ENCODE data around the gene SLC51A. TPM values are rescaled to one million over a fixed set of nuclear protein-coding genes. Genes with fewer than 3 reads are reported as not detected.
"Not testable (repeated sequence)": the region's sequence is repeated elsewhere in the genome, so short reads cannot be mapped to it uniquely, and the experiment has no call there.

The SLC51A gene
- total RNA-seq, 1 experiment from 2014 or later: not detected

GRCh38 chr3:196238612-196239560 lies 22.6 kb downstream of the SLC51A start:
- DNase-seq (ENCODE audit: low read depth): no peak

- no peak for DNase-seq (ENCODE audit: low read depth)
Measured at GRCh38 chr3:196240424-196240823, 24.1 kb downstream of the SLC51A start.

- no peak for DNase-seq (ENCODE audit: low read depth)
Measured at GRCh38 chr3:196241704-196242103, 25.4 kb downstream of the SLC51A start.

- DNase-seq (ENCODE audit: low read depth): not testable (repeated sequence)
Measured at GRCh38 chr3:196244166-196244565, 27.8 kb downstream of the SLC51A start.

- DNase-seq (ENCODE audit: low read depth): peak; percentile 93
Measured at GRCh38 chr3:196246612-196247308, 30.4 kb downstream of the SLC51A start.

- DNase-seq (ENCODE audit: low read depth): no peak
Measured at GRCh38 chr3:196251918-196252317, 35.6 kb downstream of the SLC51A start.

GRCh38 chr3:196254376-196255283 lies 38.3 kb downstream of the SLC51A start:
- DNase-seq (ENCODE audit: low read depth): no peak

- no peak for DNase-seq (ENCODE audit: low read depth)
Measured at GRCh38 chr3:196255776-196256175, 39.4 kb downstream of the SLC51A start.

GRCh38 chr3:196260784-196261183 lies 44.5 kb downstream of the SLC51A start:
- DNase-seq (ENCODE audit: low read depth): no peak

- DNase-seq (ENCODE audit: low read depth): no peak
Measured at GRCh38 chr3:196263819-196264218, 47.5 kb downstream of the SLC51A start.

- DNase-seq (ENCODE audit: low read depth): peak; percentile 79
Measured at GRCh38 chr3:196268284-196269163, 52.2 kb downstream of the SLC51A start.

- no peak for DNase-seq (ENCODE audit: low read depth)
Measured at GRCh38 chr3:196270499-196270898, 54.2 kb downstream of the SLC51A start.

GRCh38 chr3:196272826-196273225 lies 56.5 kb downstream of the SLC51A start:
- no peak for DNase-seq (ENCODE audit: low read depth)

- no peak for DNase-seq (ENCODE audit: low read depth)
Measured at GRCh38 chr3:196273655-196274054, 57.3 kb downstream of the SLC51A start.

- no peak for DNase-seq (ENCODE audit: low read depth)
Measured at GRCh38 chr3:196274585-196274984, 58.3 kb downstream of the SLC51A start.

- DNase-seq (ENCODE audit: low read depth): no peak
Measured at GRCh38 chr3:196275126-196275525, 58.8 kb downstream of the SLC51A start.

GRCh38 chr3:196280689-196281440 lies 64.5 kb downstream of the SLC51A start:
- DNase-seq (ENCODE audit: low read depth): no peak

GRCh38 chr3:196281962-196282361 lies 65.6 kb downstream of the SLC51A start:
- no peak for DNase-seq (ENCODE audit: low read depth)
